GM19043 (cell line): ENCODE results near the gene PRELID2.
"Not testable (repeated sequence)": the region's sequence is repeated elsewhere in the genome, so short reads cannot be mapped to it uniquely, and the experiment has no call there.

ENCODE experiments used
- ATAC-seq: cut with Tn5 transposase; IDR thresholded peaks from one replicate; pipeline ENCODE4 v1.9.1; 2021; ENCODE audit warnings: low read depth; ENCODE audit not compliant: unreplicated experiment

The PRELID2 gene

DNA sequence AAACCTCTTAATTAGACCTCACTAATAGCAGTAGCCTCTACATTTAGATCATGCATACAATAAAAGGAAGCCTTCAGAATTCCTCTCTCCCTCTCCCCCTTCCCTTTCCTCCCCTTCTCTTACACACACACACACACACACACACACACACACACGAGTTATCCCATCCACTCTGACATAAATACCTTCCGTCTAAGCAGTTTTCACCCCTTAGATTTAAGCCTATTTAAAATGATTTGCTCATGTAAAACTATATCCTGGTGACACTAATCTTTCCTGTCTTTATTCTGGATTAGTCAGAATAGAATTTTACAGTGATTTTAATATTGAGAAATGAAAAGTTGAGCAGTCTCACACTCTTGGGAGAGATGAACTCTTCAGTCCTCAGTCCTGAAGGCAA, 35.0 kb downstream of the PRELID2 start:
- no peak for ATAC-seq

DNA sequence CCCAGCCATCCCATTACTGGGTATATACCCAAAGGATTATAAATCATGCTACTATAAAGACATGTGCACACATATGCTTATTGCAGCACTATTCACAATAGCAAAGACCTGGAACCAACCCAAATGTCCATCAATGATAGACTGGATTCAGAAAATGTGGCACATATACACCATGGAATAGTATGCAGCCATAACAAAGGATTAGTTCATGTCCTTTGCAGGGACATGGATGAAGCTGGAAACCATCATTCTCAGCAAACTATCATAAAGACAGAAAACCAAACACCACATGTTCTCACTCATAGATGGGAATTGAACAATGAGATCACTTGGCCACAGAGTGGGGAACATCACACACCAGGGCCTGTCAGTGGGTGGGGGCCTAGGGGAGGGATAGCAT, 36.6 kb downstream of the PRELID2 start:
- ATAC-seq, result not testable (repeated sequence)

DNA sequence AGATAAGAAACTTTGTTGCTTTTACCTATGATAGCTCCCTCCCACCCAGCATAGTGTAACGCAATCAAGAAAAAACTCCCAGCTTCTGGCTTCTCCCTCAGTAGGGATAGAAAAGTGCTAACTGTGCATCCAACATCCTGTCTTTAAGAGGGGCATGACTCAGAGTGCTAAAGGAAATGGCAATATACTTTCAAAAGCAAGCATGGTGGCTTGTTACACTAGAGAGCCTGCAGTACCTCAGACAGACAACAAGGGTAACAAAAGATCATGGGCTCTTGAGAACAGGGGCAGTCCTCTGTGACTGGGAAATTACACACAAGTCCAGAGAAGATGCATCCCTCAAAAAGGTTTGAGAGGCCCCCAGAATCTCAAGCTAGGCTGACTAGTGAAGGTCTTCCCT, 37.8 kb downstream of the PRELID2 start:
- no peak for ATAC-seq

DNA sequence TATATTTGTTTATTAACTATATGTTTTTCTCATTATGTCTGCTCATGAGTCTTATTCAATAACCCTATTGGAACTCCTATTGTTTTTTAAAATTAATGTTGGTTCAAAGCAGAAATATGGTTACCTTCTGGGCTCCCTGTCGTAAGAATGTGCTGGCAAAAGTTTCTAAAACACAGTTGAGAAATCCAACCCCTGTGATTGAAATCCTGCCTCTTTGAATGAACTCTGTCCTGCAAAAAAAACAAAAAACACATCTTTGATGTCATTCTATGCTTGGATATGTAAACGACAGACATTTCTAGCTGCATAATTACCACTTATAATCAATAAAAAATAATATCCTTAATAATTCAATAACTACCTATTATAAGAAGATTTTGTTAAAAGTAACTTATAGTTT, 38.8 kb downstream of the PRELID2 start:
- no peak for ATAC-seq

DNA sequence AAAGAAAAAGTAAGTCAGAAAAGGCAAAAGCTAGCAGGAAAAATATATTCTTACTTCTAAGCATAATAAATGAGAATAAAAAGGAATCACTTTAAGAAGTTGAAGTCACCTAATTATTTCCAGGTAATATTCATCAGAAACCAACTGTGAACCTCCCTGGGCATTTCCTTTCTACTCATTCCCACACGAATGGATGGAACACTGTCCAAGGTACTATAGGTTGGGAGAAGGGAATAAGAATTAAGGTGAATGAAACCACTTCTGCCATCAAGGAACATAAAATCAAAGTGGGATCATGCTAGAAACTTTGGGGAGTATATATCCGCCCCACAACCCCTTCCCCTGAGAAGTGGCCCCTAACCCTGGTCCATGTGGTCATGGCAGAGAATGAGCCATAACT, 41.6 kb downstream of the PRELID2 start:
- no peak for ATAC-seq

DNA sequence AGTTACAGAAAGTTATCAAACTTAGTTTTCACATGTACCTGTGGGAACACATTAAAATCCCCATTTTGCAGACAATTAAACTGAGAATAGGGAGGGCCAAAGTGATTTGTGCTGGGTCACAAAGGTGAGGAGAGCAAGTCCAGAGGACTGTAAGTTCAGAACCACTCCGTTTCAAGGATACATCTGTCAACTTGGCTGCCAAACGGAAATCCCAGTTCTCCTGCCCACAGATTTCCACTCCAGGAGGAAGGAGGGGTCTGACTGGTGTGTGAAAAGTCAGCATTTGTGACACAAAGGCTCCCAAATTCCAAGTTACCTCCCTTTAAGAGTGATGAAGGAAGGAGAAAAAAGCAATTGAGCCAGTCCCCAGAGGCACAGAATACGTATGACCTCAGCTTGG, 42.3 kb downstream of the PRELID2 start:
- no peak for ATAC-seq

DNA sequence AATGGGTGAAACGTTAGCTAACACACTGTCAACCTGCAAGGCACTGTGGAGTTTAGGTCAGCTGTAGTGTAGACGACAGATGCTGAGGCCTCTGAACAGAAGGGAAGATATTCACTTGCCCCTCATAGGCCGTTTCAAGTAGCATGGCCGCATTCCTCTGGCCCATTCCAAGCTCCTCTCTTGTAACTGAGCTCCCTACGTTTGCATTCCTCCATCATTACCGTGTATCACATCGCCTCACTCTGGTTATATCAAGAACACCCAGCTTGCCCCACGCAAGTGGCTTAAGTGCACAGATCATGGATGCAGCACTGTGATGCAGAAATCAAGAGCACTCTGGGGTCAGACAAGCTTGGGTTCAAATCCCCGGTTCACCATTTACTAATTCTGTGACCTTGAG, 43.3 kb downstream of the PRELID2 start:
- ATAC-seq, result no peak

DNA sequence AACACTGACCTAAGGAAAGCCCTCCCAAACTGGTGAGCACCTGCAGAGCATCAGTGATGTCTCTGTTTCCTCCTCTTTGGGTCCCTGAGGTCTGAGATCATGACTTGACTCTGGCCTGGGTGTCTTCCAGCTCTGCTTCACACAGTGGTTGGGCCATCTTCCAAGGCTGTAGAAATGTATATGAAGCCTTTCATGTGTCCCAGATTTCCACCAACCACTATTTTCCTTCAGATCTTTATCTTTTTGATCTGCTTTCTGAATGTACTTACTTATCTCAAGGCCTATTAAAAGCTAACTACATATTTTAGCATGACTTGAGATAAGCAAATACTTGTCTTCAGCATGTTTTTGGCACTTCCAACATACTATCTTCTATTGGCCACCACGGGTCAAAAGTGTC, 47.1 kb downstream of the PRELID2 start:
- no peak for ATAC-seq

DNA sequence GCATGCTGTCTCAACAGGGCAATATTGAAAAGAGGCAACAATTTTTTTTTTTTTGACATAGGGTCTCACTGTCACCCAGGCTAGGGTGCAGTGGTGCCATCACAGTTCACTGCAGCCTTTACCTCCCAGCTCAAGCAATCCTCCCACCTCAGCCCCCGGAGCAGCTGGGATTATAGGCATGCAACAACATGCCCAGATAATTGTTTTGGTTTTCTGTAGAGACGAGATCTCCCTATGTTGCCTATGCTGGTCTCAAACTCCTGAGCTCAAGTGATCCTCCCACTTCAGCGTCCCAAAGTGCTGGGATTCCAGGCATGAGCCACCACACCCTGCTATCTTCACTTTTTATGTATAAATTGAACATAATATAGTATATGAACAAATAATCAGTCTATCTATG, 47.6 kb downstream of the PRELID2 start:
- ATAC-seq, result no peak

DNA sequence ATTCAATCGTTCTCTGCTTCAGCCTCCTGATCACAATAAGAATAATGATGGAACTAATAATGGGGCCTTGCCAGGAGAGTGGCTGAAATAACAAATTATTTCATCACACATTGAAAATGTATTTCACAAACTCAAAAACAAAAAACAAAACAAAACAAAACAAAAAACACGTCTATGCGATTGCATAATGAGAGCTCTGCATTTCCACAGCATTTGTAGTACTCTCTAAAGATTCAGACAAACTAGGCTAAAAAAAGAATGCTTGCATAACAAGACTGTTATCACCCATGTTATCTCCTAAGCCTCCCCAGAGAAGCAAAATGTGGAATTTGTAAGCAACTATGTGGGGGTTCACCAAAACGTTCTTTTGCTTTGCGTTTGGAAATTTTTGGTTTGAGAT, 48.1 kb downstream of the PRELID2 start:
- no peak for ATAC-seq

DNA sequence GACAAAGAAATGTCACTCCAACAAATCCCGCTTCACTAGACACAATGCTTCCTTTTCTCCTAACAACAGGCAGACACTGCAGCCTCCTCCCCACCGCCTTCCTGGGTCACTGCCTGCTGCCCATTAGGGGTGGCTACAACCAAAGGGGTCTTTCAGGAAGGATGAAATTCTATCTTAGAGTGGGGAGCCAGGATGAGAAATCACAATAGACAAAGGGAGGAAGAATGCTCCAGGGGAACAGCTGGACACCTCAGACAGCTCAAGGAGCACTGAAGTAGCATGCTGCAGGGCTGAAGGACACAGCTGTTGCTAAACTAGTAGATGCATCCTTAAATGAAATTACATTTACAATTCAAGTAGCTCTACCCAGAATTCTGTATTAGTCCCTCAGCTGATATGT, 54.2 kb downstream of the PRELID2 start:
- no peak for ATAC-seq

DNA sequence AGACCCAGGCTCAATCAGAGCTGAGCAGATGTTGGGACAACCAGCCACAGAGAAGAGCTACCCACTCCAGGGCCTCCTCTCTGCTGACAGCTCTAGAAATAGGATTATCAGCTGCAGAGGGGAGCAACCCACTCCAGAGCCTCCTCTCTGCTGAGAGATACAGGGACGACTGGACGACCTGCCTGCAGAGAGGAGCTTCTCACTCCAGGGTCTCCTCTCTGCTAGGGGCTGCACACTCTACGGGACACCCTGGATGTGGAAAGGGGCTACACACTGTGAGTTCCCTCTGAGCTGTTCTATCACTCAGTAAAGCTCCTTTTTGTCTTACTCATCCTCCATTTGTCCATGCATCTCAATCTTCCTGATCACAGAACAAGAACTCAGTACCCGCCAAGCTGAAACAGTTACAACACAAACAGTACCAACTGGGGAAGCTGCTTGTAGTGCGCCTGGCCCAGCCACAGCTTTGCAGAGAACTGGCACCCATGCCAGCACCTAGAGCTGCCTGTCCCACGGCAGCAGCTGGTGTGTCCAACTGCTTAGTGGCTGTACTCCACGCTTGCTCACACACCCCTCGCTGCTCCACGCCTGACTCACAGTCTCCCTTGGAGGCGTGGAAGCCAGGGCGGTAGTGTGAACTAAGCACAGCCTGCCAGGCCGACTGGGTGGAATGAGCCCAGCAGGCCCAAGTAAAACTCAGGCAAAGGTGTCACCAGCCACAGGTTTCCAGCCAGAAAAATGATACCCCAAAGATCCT, 56.8 kb downstream of the PRELID2 start:
- ATAC-seq, result no peak

DNA sequence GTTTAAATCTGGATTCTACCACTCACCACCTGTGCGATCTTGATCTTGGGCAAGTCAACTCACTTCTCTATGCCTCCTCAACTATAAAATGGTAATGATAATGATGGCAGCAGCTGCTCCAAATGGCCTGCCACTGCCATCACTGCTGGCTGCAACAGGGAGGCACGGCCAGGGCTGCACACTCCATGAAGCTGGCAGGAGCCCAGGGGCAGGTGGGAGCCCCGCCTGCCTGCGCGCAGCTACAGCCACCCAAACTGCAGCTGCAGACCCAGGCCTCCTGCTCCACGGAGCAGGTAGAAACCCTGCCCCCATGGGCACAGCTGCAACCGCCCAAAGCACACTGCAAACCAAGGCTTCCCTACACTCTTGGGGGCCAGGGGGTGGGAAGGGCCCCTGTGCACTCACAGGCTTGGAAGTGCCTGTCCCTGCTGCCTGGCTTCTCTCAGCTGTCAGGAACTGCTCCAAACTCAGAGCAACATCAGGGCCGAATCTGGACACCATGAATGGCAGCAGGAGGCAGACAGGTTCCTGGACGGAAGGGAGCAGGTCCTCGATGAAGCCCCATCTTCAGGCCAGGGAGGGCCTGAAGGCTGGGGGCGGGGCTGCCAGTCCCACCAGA, 57.6 kb downstream of the PRELID2 start:
- no peak for ATAC-seq

DNA sequence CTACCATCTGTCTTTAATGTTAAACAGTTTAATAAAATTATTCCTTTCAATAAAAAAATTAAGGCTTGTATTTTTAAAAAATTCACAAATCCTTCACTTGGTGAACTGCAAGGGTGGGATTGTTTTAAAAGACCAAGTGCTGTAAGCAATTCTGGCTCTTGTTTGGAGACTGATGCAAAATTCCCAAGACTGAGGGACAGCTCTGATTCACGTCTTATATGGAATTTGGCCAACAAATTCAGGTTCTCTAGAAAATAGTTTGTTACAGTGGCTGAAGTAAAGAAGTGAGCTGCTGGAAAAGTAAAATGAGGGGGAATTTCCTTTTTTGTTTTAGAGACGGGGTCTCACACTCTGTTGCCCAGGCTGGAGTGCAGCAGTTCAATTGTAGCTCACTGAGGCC, 58.3 kb downstream of the PRELID2 start:
- no peak for ATAC-seq

DNA sequence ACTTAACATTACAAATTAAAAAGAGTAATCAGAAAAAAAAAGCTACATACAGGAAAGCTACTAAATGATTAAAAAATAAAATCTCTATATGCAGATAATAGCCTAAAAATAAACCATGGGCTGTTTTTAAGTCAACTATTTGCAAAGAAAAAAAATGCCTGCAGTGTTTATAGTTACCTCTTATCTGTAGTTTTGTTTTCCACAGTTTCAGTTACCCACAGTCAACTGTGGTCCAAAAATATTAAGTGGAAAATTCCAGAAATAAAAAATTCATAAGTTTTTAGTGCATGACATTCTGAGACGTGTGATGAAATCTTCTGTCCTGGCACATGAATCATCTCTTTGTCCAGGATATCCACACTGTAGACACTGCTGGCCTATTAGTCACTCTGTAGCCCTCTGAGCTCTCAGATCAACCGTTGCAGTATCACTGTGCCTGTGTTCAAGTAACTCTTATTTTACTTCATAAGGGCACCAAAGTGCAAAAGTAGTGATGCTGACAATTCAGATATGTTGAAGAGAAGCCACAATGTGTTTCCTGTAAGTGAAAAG, 59.2 kb downstream of the PRELID2 start:
- no peak for ATAC-seq

DNA sequence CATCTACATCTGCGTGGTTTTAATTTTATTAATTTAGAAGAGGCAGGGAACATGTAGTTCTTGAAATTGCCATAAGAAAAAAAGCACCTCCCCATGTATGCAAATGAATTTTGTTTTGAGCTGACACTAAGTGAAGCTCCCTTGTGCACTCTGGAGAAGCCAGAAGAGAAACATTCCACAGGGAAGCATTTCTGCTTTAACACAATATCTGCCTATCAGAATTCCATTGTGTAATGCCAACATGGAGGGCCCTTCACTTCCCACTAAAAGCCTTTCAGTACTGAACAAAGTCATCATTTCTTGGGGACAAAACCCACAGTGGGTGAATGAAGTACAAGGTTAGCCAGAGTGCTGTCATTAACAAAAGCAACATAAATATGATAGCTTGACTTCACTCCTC, 59.7 kb downstream of the PRELID2 start:
- no peak for ATAC-seq

DNA sequence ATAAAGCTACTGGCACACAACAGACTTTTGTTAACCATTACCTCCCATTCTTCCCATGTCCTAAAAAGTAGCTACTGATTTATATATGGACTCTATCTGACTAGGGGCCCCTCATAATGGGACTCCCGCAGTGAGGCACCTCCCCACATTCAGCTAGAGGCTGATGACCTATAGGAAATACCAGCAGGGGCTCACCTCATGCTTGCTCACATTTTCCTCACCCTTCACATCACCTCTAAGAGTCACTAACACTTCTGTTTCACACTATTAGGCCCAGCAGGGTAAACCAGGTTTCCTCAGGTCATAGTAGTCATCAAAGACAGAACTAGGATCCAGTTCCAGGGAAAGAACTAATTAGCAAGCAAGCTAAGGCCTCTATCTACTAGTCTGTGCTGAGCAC, 60.7 kb downstream of the PRELID2 start:
- no peak for ATAC-seq

DNA sequence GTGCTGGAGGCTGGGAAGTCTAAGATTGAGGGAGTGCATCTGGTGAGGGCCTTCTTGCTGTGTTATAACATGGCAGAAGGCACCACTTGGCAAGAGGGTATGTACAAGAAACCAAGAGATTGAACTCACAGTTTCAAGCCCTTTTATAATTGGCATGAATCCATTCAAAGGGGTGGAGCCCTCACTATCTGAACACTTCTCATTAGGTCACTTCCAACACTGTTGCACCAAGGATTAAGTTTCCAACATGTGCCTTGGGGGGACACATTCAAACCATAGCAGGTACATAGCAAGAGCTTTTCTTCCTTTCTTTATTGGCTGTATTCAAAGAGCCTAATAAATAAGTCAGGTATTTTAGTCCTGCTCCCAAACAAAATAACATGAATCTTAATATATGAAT, 62.7 kb downstream of the PRELID2 start:
- no peak for ATAC-seq

DNA sequence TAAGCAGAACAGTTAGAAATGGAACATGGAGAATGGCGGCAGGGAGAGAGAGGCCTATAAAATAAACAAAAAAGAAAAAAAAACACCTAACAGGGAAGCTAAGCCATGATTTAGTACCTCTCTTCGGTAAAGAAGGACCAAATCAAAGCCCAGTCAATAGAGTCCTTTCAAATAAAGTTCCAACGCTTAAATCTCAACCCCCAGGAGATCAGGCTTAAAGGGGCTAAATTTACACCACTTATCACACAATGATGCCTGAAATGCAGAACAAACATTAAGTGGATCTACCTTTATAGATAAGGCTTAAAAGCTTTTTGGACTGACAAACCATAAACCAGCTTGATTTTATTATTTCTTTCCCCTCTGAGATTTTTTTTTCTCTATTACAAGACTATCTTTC, 66.3 kb downstream of the PRELID2 start:
- no peak for ATAC-seq

DNA sequence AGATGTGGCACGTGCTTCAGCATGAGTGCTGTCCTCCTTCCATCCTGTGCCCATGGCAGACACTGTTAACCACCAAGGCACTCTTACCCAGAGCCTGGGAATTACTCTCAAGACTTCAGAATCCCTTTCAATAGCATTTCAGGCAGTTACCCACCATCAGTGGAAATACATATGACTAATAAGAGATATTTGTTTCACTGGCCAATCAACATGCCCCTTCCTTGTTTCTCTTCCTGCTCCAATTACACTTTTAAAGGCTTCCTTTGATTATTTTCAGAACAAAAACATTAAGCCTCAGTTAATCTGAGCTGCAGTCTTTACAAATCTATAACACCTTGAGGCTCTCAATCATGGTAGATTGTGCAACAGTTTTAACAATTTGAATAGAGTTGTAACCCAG, 70.8 kb downstream of the PRELID2 start:
- no peak for ATAC-seq

DNA sequence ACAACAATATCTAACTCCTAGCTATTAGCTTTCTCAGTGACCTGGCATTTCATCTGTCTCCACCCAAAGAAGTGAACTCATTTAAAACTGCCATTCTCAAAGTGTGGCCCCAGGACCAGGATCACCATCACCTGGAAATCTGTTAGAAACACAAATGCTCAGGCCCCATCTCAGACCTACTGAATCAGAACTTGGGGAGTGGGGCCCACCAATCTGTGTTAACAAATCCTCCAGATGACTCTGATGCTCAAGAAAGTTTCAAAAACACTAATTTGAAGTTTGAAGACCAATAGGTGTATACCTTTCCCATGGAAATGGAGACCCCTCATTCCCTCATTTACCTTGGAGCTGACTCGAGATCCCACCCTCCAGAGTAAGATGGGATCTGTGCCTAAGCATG, 72.3 kb downstream of the PRELID2 start:
- ATAC-seq, result no peak

DNA sequence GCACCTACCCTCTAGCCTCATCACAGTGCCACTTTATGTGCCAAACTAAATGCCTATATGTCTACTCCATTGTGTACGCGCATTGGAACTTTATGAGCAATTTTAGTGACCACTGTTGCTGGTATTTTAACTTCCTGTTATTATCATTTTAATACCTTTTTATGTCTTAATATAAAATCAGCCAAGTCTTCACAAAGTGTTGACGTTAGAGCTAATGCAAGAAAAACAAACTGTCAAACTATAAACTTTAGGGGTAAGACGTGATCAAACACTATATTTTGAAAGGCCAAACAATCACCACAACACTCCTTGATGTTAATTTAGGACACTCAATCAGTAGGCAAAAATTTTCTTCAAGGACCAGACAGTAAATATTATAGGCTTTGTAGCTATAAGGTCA, 73.9 kb downstream of the PRELID2 start:
- ATAC-seq, result no peak
